ENCODE results near the gene PLCD1. TPM values are rescaled to one million over a fixed set of nuclear protein-coding genes. Genes with fewer than 3 reads are reported as not detected.

Gene PLCD1
- total RNA-seq: 25.6 TPM

DNA sequence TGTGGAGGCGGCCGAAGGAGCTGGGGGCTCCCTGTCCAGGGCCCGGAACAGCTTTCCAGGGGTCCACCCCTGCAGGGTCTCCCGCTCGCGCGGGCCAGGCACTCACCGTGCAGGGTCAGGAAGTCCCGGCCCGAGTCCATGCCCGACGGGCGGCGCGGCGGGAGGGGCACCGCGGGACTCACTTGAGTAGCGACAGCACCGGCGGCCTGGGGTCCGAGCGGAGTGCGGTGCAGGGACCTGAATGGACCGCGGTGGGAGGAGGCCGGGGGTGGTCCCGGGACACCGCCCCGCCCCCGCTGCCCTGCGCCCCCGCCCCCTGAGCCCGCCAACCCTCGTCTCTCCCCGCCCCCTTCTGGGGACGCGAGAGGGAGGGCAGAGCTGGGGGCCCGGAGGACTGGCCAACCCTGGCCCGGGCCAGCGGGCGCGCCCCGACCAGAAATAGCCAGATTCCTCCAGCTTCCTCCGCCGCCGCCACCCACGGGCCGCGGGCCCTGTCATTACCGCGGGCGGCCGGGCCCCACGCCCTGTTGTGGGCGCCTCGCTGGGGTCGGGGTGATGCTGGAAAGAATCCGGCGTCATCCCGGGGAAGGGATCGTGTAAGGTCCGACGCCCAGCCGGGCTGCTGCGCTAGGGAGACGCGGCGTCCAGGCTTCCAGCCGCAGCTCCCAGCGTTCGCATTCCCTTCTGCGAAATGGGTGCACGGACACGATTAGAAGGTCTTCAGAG lies at the start of gene PLCD1:
Gene PLCD1, minus strand, starts transcription at position 243 of the 726 bp plus-strand sequence. Its CDS starts 103 bp downstream, at position 140.

DNA sequence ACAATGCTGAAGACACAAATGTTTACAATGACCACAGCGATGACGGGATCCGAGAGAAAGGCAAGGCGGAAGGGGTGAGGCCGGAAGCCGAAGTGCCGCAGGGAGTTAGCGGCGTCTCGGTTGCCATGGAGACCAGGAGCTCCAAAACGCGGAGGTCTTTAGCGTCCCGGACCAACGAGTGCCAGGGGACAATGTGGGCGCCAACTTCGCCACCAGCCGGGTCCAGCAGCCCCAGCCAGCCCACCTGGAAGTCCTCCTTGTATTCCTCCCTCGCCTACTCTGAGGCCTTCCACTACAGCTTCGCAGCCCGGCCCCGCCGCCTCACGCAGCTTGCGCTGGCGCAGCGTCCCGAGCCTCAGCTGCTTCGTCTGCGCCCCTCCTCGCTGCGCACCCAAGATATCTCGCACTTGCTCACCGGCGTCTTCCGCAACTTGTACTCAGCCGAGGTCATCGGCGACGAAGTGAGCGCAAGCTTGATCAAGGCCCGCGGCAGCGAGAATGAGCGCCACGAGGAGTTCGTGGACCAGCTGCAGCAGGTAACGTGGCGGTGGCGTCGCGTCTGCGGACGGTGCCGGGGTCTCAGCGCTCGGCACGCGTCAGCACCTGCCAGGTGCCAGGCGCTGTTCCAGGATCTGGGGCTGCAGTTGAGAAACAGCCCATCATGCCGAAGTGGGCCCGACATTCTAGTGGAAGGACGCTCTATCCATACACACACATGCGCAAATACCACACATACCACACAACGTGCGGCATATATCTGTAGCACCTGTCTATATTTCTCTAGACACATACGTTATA lies 9.9 kb upstream of the PLCD1 start, which contains the start of gene DLEC1:
Gene DLEC1, plus strand, starts transcription at position 108 of the 798 bp plus-strand sequence. Its CDS starts 18 bp downstream, at position 126.

DNA sequence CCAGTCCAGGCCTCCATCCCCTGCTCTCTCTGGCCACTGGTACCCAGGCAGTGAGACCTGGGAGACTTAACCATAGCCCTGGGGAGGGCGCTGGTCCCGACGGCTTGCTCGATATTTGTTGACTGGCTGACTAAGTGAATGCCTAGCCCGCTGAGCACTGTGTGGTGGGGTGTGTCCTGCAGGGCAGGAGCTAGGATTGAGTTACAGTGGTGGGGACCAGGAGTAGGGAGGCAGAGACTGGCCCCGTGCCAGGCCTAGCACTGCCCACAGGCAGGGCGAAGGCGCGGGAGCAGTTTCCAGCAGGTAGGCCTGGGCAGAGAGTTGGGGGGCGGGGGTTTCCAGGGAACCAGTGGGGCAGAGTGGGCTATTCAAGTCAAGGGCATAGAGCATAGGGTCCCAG lies 38.9 kb downstream of the PLCD1 start, which contains the start of gene VILL:
Gene VILL, plus strand, starts transcription at position 260 of the 400 bp plus-strand sequence. CDS start 2,887 bp downstream, outside the sequence.

Other genes starting within 250 kb of the PLCD1 start
- gene CTDSPL, start 167.8 kb downstream of the PLCD1 start, total RNA-seq: 25.8 TPM
- 14.9 TPM for gene VILL, start 38.9 kb downstream of the PLCD1 start, total RNA-seq
- gene DLEC1, start 9.6 kb upstream of the PLCD1 start, total RNA-seq: 0.33 TPM
- 38.9 TPM for gene ACAA1, start 107.5 kb upstream of the PLCD1 start, total RNA-seq
- gene MYD88, start 109.0 kb upstream of the PLCD1 start, total RNA-seq: 20.4 TPM
- gene OXSR1, start 135.9 kb upstream of the PLCD1 start, total RNA-seq: 48.1 TPM
- gene SLC22A13, start 236.2 kb upstream of the PLCD1 start, total RNA-seq: 0.27 TPM